HEK293T (cell line): Measurements from ENCODE around the gene PGBD5.

Experiments used
- ELF4 ChIP-seq: fragments of 450-650 bp; IDR thresholded peaks from 2 replicates; pipeline ENCODE4 v1.6.1; 2017; ENCODE audit warnings: antibody characterized with exemption
- FOXA1 ChIP-seq: fragments of 450-650 bp; IDR thresholded peaks from 2 replicates; pipeline ENCODE4 v1.6.1; 2016; ENCODE audit warnings: mild to moderate bottlenecking
- FOXK2 ChIP-seq: fragments of 450-650 bp; IDR thresholded peaks from 2 replicates; pipeline ENCODE4 v1.6.1; 2016; ENCODE audit warnings: mild to moderate bottlenecking
- FOXM1 ChIP-seq: fragments of 450-650 bp; IDR thresholded peaks from 2 replicates; pipeline ENCODE4 v1.6.1; 2017; ENCODE audit warnings: mild to moderate bottlenecking, borderline replicate concordance
- HDGF ChIP-seq: fragments of 450-650 bp; IDR thresholded peaks from 2 replicates; pipeline ENCODE4 v1.6.1; 2017; ENCODE audit warnings: antibody characterized with exemption, borderline replicate concordance
- LEF1 ChIP-seq: fragments of 450-650 bp; IDR thresholded peaks from 2 replicates; pipeline ENCODE4 v1.6.1; 2017; ENCODE audit warnings: mild to moderate bottlenecking, borderline replicate concordance
- PKNOX1 ChIP-seq: fragments of 450-650 bp; IDR thresholded peaks from 2 replicates; pipeline ENCODE4 v1.6.1; 2016
- SUZ12 ChIP-seq: fragments of 450-650 bp; IDR thresholded peaks from 2 replicates; pipeline ENCODE4 v1.6.1; 2016; ENCODE audit warnings: mild to moderate bottlenecking
- TARDBP ChIP-seq: fragments of 450-650 bp; IDR thresholded peaks from 2 replicates; pipeline ENCODE4 v1.6.1; 2016

GRCh38 chr1:230384380-230385157 lies 41.6 kb downstream of the PGBD5 start:
- TF ChIP-seq HDGF (no peak), FOXM1 (no peak), TARDBP (no peak), ELF4 (no peak), FOXK2 (no peak), SUZ12 (no peak), FOXA1 (no peak), LEF1 (no peak), PKNOX1 (no peak)
